Activated CD8-positive, alpha-beta T cell treated with anti-CD3 and anti-CD28 coated beads for 36 hours (primary cell): ENCODE measurements around the gene ADGRG6. TPM values are rescaled to one million over a fixed set of nuclear protein-coding genes. Genes with fewer than 3 reads are reported as not detected.

ENCODE experiments used
- ATAC-seq: fragments of 200-7000 bp; cut with Tn5 transposase; one replicate; pipeline ENCODE4 v1.10.0; 2021; ENCODE audit warnings: mild to moderate bottlenecking, moderate library complexity
- CTCF ChIA-PET: fragments of 350-600 bp; sonication (Branson Sonifier 250); formaldehyde crosslinking; loops from one replicate; lab custom pipeline; 2021; ENCODE audit warnings: antibody characterized with exemption; lab: Charles Lee
- POLR2A ChIA-PET: fragments of 350-600 bp; sonication (Branson Sonifier 250); formaldehyde crosslinking; loops from one replicate; lab custom pipeline; 2021; ENCODE audit warnings: antibody characterized with exemption; lab: Charles Lee
- DNase-seq: peaks from one replicate; pipeline ENCODE4 v3.0.0-alpha.2; 2020
- H3K27ac Mint-ChIP-seq: one replicate; pipeline ENCODE4 v1.8.0; 2021; ENCODE audit warnings: mild to moderate bottlenecking, mixed read lengths
- H3K27me3 Mint-ChIP-seq: one replicate; pipeline ENCODE4 v1.8.0; 2021; ENCODE audit warnings: mixed read lengths
- H3K36me3 Mint-ChIP-seq: one replicate; pipeline ENCODE4 v1.8.0; 2021; ENCODE audit warnings: low read depth, mixed read lengths
- H3K4me1 Mint-ChIP-seq: one replicate; pipeline ENCODE4 v1.8.0; 2021; ENCODE audit warnings: low read depth, mixed read lengths
- H3K4me3 Mint-ChIP-seq: one replicate; pipeline ENCODE4 v1.8.0; 2021; ENCODE audit warnings: mild to moderate bottlenecking, moderate library complexity, mixed read lengths
- H3K9me3 Mint-ChIP-seq: one replicate; pipeline ENCODE4 v1.8.0; 2021; ENCODE audit warnings: mixed read lengths
- intact Hi-C: fragments of 100-400 bp; cut with micrococcal nuclease; formaldehyde crosslinking; loops from one replicate; pipeline ENCODE4 v1.10.0; 2022
- total RNA-seq, 2 experiments: library from RNA; stranded (reverse); gene quantifications; one replicate each; pipeline ENCODE4 v1.2.3, GENCODE V29; 2021
- TF ChIP-seq, protein P1 (sequence below): fragments of 200-600 bp; IDR thresholded peaks from one replicate; pipeline ENCODE4 v1.8.0; 2022; ENCODE audit warnings: antibody characterized with exemption, mild to moderate bottlenecking

ADGRG6 gene
- total RNA-seq, 2 experiments from 2014 or later: 1.3 to 1.5 TPM

DNA sequence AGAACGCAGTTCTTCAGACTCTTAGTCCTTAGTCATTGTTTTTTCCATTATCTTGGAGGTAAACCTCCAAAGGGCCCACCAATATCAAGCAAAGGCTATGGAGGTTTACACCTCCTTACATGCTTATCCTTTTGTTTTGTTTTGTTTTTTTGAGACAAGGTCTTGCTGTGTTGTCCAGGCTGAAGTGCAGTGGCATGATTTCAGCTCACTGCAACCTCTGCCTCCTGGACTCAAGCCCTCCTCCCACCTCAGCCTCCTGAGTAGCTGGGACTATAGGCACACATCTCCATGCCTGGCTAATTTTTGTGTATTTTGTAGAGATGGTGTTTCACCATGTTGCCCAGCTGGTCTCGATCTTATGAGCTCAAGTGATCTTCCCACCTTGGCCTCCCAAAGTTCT, 26.3 kb downstream of the ADGRG6 start:
- Mint-ChIP-seq H3K36me3 (no peaks in the 10 kb centered on the region), H3K4me3 (no peak overlapping the region), H3K4me1 (peaks cover 21% of the 10 kb centered on the region), H3K27me3 (no peaks in the 10 kb centered on the region), H3K9me3 (no peaks in the 10 kb centered on the region), H3K27ac (no peak overlapping the region)
- ChIA-PET CTCF (interaction anchor here (1.2 kb wide), 1 partner anchor 16 kb away, joined by 3 read pairs; no protein-coding TSS in a partner anchor), POLR2A (no interaction called here)
- TF ChIP-seq, protein P1, sequence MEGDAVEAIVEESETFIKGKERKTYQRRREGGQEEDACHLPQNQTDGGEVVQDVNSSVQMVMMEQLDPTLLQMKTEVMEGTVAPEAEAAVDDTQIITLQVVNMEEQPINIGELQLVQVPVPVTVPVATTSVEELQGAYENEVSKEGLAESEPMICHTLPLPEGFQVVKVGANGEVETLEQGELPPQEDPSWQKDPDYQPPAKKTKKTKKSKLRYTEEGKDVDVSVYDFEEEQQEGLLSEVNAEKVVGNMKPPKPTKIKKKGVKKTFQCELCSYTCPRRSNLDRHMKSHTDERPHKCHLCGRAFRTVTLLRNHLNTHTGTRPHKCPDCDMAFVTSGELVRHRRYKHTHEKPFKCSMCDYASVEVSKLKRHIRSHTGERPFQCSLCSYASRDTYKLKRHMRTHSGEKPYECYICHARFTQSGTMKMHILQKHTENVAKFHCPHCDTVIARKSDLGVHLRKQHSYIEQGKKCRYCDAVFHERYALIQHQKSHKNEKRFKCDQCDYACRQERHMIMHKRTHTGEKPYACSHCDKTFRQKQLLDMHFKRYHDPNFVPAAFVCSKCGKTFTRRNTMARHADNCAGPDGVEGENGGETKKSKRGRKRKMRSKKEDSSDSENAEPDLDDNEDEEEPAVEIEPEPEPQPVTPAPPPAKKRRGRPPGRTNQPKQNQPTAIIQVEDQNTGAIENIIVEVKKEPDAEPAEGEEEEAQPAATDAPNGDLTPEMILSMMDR: no peak
- ATAC-seq: no peak
- intact Hi-C loops: no loop called here
- DNase-seq: no peak

DNA sequence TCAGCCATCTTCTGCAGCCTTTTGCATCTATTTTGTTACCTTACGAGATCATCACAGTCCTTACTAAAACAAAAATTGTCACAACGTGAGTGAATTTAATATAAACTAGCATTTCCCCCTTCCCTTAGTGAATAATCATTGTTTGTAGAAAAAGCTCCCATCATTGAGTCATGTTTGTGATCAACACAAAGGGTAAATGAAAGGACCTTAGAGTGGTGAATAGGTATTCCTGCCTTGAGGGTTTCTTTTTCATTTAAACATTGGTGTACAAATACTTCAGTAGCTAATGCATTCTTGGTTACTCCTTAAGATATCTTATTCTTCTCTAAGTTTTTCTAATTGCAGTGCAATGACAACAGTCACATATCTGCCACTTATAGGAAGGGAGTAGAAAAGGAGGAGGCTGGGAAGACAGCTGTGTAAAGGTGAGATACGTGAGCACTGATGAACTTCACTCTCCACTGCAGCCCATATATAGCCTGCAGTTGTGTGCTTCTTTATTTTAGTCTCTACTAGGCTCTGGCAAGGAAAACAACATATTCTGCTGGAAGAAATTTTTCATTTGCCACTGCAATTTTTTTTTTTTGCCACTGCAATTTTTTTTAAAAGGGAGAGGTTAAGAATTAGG, 27.8 kb downstream of the ADGRG6 start:
- intact Hi-C loops: no loop called here
- ChIA-PET POLR2A (no interaction called here), CTCF (interaction anchor here (1.2 kb wide), 1 partner anchor 15 kb away, joined by 3 read pairs; no protein-coding TSS in a partner anchor)
- DNase-seq (no peak), ATAC-seq (no peak)
- Mint-ChIP-seq H3K9me3 (no peaks in the 10 kb centered on the region), H3K4me1 (peaks cover 21% of the 10 kb centered on the region), H3K27ac (no peak overlapping the region), H3K27me3 (no peaks in the 10 kb centered on the region), H3K36me3 (no peaks in the 10 kb centered on the region), H3K4me3 (no peak overlapping the region)
- TF ChIP-seq, protein P1: no peak

DNA sequence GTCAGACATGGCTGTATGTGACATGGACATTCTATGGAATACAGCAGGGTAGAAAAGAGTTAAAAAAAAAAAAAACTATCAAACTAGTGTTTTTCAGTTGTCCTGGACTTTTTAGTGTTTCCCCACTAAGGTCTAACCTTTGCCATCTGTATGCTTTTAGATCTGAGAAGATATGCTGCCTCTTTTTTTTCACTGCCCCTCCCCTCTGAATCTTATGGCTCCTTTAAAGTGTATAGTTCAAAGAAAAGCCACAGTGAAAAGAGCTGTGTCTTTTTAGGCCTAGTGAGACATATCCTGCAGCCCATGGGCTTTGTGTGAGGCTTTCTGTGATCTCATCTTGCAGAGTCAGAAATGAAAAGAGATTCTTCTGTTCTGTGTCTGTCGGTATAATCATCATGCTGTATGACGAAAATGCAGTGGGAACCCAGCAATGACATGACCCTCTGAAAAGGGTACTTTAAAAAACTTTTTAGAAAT, 29.3 kb downstream of the ADGRG6 start:
- POLR2A ChIA-PET: no interaction called here
- intact Hi-C loops: no loop called here
- peak; percentile 62 for DNase-seq

DNA sequence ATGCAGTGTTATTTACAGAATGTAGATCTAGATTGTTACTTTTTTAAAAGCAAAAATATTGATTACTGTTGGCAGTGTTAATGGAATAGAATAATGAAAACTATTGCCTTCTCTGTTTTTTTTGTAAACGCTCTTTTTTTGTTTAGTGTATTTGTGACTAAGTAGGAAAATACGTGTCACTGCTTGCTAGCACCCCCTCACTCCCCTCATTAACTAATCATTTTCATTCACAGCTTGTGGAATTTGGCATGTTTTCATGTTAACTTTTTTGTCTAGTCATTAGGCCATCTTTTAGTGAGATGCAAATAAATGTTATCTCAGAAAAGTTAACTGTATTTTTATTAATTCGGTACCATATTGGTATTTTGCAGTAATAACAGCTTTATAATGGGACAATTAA, 29.8 kb downstream of the ADGRG6 start:
- ATAC-seq: no peak
- no peaks in the 10 kb centered on the region for H3K27me3 Mint-ChIP-seq
- no peak for DNase-seq
- intact Hi-C loops: no loop called here
- ChIA-PET CTCF (no interaction called here), POLR2A (no interaction called here)
- H3K4me3 Mint-ChIP-seq: peak overlapping the region; percentile 38
- no peaks in the 10 kb centered on the region for H3K9me3 Mint-ChIP-seq
- peaks cover 21% of the 10 kb centered on the region for H3K4me1 Mint-ChIP-seq
- TF ChIP-seq, protein P1: no peak
- peak overlapping the region; percentile 80 for H3K27ac Mint-ChIP-seq
- H3K36me3 Mint-ChIP-seq: no peaks in the 10 kb centered on the region

More for the DNA sequence above, 29.3 kb downstream of the ADGRG6 start:
- Mint-ChIP-seq H3K9me3 (no peaks in the 10 kb centered on the region), H3K27ac (peak overlapping the region; percentile 80), H3K27me3 (no peaks in the 10 kb centered on the region), H3K4me3 (peak overlapping the region; percentile 38), H3K36me3 (no peaks in the 10 kb centered on the region), H3K4me1 (peaks cover 21% of the 10 kb centered on the region)
- CTCF ChIA-PET: no interaction called here
- ATAC-seq: peak; percentile 99
- TF ChIP-seq, protein P1: no peak

DNA sequence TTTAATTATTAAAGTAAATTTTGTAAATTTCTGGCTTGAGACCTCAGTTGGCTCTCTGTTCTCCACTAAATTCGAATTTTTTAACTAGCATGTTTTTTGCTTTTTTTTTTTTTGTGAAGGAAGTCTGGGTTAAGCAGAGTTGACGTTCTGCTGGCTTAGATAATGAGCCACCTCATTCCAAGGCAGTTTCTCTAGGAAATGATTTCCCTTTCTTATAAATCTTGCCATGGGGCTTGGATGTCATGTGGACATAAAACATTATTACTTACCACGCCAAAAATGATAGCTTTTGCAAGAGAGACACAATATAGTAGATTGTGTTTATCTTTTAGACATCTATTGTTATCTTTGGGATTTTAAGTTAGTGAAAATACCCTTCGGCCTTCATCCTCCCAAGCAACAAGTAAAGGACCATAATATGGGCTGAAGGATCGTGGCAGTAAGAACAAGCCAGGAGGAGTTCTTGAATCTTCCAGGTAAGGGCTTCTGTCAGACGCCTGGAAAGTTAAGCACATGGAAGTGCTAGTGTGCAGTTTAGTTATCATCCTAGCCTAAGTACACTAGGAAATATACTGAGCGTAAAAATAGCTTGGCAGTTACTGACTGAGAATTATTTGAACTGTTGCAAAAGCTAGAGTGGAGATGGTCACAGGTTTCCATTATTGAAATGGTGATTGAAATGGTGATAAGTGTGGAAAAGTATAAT, 30.7 kb downstream of the ADGRG6 start:
- Mint-ChIP-seq H3K27ac (no peak overlapping the region), H3K4me1 (peaks cover 21% of the 10 kb centered on the region), H3K4me3 (no peak overlapping the region), H3K9me3 (no peaks in the 10 kb centered on the region), H3K27me3 (no peaks in the 10 kb centered on the region), H3K36me3 (no peaks in the 10 kb centered on the region)
- POLR2A ChIA-PET: interaction anchor here (0.6 kb wide), 1 partner anchor 675 kb away, joined by 3 read pairs; no protein-coding TSS in a partner anchor
- intact Hi-C loops: no loop called here
- TF ChIP-seq, protein P1: no peak
- DNase-seq (no peak), ATAC-seq (no peak)
- CTCF ChIA-PET: no interaction called here
